Measurements from ENCODE around the gene GAS7.

- TF ChIP-seq SIRT6 (IDR thresholded peaks at IDR 0.05; ENCODE audit: low read depth, low read length) (no peak), CTCF (IDR thresholded peaks at IDR 0.05 in 2 of 3, conservative IDR thresholded peaks at IDR 0.05 in 1 of 3; ENCODE audit: insufficient read depth in 2 of 3, low read depth in 1 of 3, low read length in 3 of 3) (no peak), SP1 (CRISPR knock-in tag; IDR thresholded peaks at IDR 0.05) (no peak), GABPA (tag; conservative IDR thresholded peaks at IDR 0.05; ENCODE audit: low read depth) (no peak), POLR2AphosphoS5 (IDR thresholded peaks at IDR 0.05; ENCODE audit: control insufficient read depth, insufficient read depth, low read depth, low read length) (no peak), ZNF197 (CRISPR knock-in tag; IDR thresholded peaks at IDR 0.05; ENCODE audit: low read depth) (no peak), ZKSCAN1 (IDR thresholded peaks at IDR 0.05; ENCODE audit: low read depth, low read length) (no peak), SIX5 (IDR thresholded peaks at IDR 0.05; ENCODE audit: borderline replicate concordance in 1 of 2, insufficient read depth in 1 of 2, low read depth in 1 of 2, low read length in 2 of 2) (no peak), U2AF2 (optimal IDR thresholded peaks at IDR 0.05; ENCODE audit: low read depth, low read length) (no peak), ERF (CRISPR knock-in tag; IDR thresholded peaks at IDR 0.05) (no peak), ZBTB33 (CRISPR knock-in tag; IDR thresholded peaks at IDR 0.05) (no peak), JUND (IDR thresholded peaks at IDR 0.05; ENCODE audit: borderline replicate concordance, low read depth, low read length) (no peak), JUND (tag; IDR thresholded peaks at IDR 0.05; ENCODE audit: borderline replicate concordance, low read depth, low read length) (no peak)
Observed at GRCh38 chr17:10155371-10156076, 42.9 kb downstream of the GAS7 start.
